HG03095 (cell line): ENCODE measurements around the gene NOC3L.
"Not testable (repeated sequence)": the region's sequence is repeated elsewhere in the genome, so short reads cannot be mapped to it uniquely, and the experiment has no call there.

Source experiments
- ATAC-seq: cut with Tn5 transposase; IDR thresholded peaks from one replicate; pipeline ENCODE4 v1.9.1; 2021; ENCODE audit warnings: moderate library complexity; ENCODE audit not compliant: unreplicated experiment

Gene NOC3L

GRCh38 chr10:94362360-94363250 lies at the start of gene NOC3L:
Gene NOC3L (minus strand): TSS chr10:94362939. CDS start chr10:94362838, 101 bp downstream.
- ATAC-seq, result peak; percentile 98

- no peak for ATAC-seq
Measured at GRCh38 chr10:94412449-94412848, 49.7 kb upstream of the NOC3L start.

GRCh38 chr10:94411304-94411703 lies 48.6 kb upstream of the NOC3L start:
- ATAC-seq, result no peak

- no peak for ATAC-seq
Measured at GRCh38 chr10:94409021-94409657, 46.4 kb upstream of the NOC3L start.

- ATAC-seq, result no peak
Measured at GRCh38 chr10:94407668-94408067, 44.9 kb upstream of the NOC3L start.

- ATAC-seq, result no peak
Measured at GRCh38 chr10:94405406-94405805, 42.7 kb upstream of the NOC3L start.

- ATAC-seq, result peak; percentile 49
Measured at GRCh38 chr10:94403380-94404213, 40.9 kb upstream of the NOC3L start.

GRCh38 chr10:94402843-94403379 lies 40.2 kb upstream of the NOC3L start:
- ATAC-seq, result peak; percentile 24

- peak; percentile 65 for ATAC-seq
Measured at GRCh38 chr10:94402204-94402842, 39.6 kb upstream of the NOC3L start, which contains the start of gene TBC1D12. Gene TBC1D12 (plus strand): TSS chr10:94402541. CDS start chr10:94402614, 73 bp downstream.

GRCh38 chr10:94398762-94399161 lies 36.0 kb upstream of the NOC3L start:
- ATAC-seq, result no peak

- ATAC-seq, result no peak
Measured at GRCh38 chr10:94397549-94398370, 35.0 kb upstream of the NOC3L start.

- ATAC-seq, result not testable (repeated sequence)
Measured at GRCh38 chr10:94392117-94392516, 29.4 kb upstream of the NOC3L start.

- ATAC-seq, result not testable (repeated sequence)
Measured at GRCh38 chr10:94385733-94386132, 23.0 kb upstream of the NOC3L start.

- ATAC-seq, result no peak
Measured at GRCh38 chr10:94383530-94383929, 20.8 kb upstream of the NOC3L start.

- no peak for ATAC-seq
Measured at GRCh38 chr10:94376865-94377264, 14.1 kb upstream of the NOC3L start.

GRCh38 chr10:94375374-94375773 lies 12.6 kb upstream of the NOC3L start:
- ATAC-seq, result no peak

- no peak for ATAC-seq
Measured at GRCh38 chr10:94370501-94370900, 7.8 kb upstream of the NOC3L start.

- no peak for ATAC-seq
Measured at GRCh38 chr10:94366382-94366781, 3.6 kb upstream of the NOC3L start.

GRCh38 chr10:94364482-94364881 lies 1.7 kb upstream of the NOC3L start:
- no peak for ATAC-seq

GRCh38 chr10:94363251-94363565 lies 469 bp upstream of the NOC3L start:
- no peak for ATAC-seq
